ENCODE results near the gene ISCA1. TPM values are rescaled to one million over a fixed set of nuclear protein-coding genes. Genes with fewer than 3 reads are reported as not detected.

ISCA1 gene
- total RNA-seq, 6 donors from 2014 or later = 8.0 to 34.1 (median 19.3) TPM

DNA sequence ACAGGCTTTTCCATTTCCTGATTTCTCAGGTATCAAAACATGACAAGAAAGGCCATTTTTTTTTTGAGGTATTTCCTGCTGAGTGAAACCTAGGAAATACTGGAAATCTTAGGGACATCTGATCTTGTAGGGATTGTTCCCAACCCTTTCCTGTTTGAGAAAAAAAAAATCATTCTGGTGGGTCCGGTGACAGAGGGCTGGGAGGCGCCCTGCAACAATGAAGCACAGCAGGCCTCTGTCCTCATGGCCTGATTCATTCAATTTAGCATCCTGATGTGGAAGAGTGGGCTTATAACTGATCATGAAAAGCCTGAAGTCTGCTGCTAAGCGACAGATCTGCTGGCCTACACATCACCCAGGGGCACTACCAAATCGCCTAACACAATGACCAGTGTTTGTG, 19.8 kb downstream of the ISCA1 start:
- TF ChIP-seq POLR2A (IDR thresholded peaks at IDR 0.05) = no peak
- no peak for TF ChIP-seq CTCF (IDR thresholded peaks at IDR 0.05)
- no peak for TF ChIP-seq POLR2AphosphoS5 (IDR thresholded peaks at IDR 0.05)
- no peak for TF ChIP-seq EP300 (IDR thresholded peaks at IDR 0.05)
- no peak overlapping the region for H3K27ac ChIP-seq
- no peaks in the 10 kb centered on the region for H3K9me3 ChIP-seq
- no peak overlapping the region for H3K4me3 ChIP-seq
- 72 to 78% methylated on average over 4 of the region's 4 CpGs for WGBS, 2 donors
- H3K4me1 ChIP-seq = no peaks in the 10 kb centered on the region
- peaks cover 0 to 31% (median 14%) of the 10 kb centered on the region in 4 donors for H3K36me3 ChIP-seq
- DNase-seq = no peak
- ATAC-seq (ENCODE audit: low FRiP score in 2 of 2) = no peak
- H3K27me3 ChIP-seq = no peaks in the 10 kb centered on the region

GRCh38 chr9:86259557-86259956, 22.8 kb downstream of the ISCA1 start, which contains the start of gene C9orf153:
C9orf153 (minus strand) TSS chr9:86259657; CDS start chr9:86229603, 30,054 bp downstream.
- no peaks in the 10 kb centered on the region for H3K27me3 ChIP-seq
- H3K36me3 ChIP-seq = peaks cover 0 to 19% (median 14%) of the 10 kb centered on the region in 4 donors
- H3K9me3 ChIP-seq = no peaks in the 10 kb centered on the region
- no peak for TF ChIP-seq POLR2A (IDR thresholded peaks at IDR 0.05)
- no peak for TF ChIP-seq POLR2AphosphoS5 (IDR thresholded peaks at IDR 0.05)
- TF ChIP-seq CTCF (IDR thresholded peaks at IDR 0.05) = no peak
- TF ChIP-seq EP300 (IDR thresholded peaks at IDR 0.05) = no peak
- H3K4me3 ChIP-seq = no peak within 1 kb of the TSS
- 86 to 87% methylated on average over 8 of the region's 8 CpGs for WGBS, 2 donors
- ATAC-seq (ENCODE audit: low FRiP score in 2 of 2) (no peak), DNase-seq (no peak)
- H3K27ac ChIP-seq = no peak within 1 kb of the TSS
- no peaks in the 10 kb centered on the region for H3K4me1 ChIP-seq

DNA sequence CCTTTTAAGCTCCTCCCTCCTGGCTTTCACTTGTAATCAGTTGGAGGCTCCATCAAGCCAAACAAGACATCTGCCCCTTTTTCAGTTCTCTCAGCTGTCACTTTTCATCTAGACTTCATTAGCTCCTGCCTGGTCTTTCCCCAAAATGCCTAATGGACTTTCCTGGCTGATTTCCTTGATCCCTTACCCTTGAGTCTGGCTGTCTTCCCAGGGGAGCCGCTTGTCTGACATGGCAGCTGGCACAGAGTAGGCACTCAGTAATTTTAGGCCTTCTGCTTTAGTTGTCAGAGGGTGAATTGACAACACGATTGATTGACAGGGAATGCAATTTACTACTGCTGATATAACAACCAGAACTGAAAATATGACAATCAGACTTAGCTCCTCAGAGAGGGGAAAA, 24.9 kb downstream of the ISCA1 start:
- 82 to 84% methylated on average over 2 of the region's 2 CpGs for WGBS, 2 donors
- no peak for DNase-seq
- no peak for ATAC-seq (ENCODE audit: low FRiP score in 2 of 2)
- Histone ChIP-seq H3K36me3 (no peaks in the 10 kb centered on the region), H3K4me1 (no peaks in the 10 kb centered on the region), H3K9me3 (peaks cover 0 to 12% (median 2%) of the 10 kb centered on the region in 4 donors), H3K27ac (no peak overlapping the region), H3K4me3 (no peak overlapping the region), H3K27me3 (no peaks in the 10 kb centered on the region)
- TF ChIP-seq POLR2A (IDR thresholded peaks at IDR 0.05) = no peak
- TF ChIP-seq CTCF (IDR thresholded peaks at IDR 0.05) = no peak
- no peak for TF ChIP-seq POLR2AphosphoS5 (IDR thresholded peaks at IDR 0.05)
- no peak for TF ChIP-seq EP300 (IDR thresholded peaks at IDR 0.05)

DNA sequence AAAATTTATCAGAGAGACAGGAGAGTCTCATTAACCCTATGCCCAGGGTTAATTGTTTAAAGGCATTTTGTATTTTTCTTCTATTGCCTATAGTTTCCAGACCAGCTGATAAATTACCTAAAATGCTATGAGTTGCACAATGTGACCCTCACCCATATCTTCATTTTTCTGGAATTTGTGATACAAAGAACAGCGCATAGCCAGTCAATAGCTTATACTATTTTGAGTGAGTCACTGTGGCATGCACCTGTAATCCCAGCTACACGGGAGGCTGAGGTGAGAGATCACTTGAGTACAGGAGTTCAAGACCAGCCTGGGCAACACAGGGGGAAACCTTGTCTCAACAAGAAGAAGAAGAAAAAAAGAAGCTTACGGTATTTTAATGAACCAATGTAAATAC, 25.7 kb downstream of the ISCA1 start:
- DNase-seq (no peak), ATAC-seq (ENCODE audit: low FRiP score in 2 of 2) (no peak)
- H3K27ac ChIP-seq = no peak overlapping the region
- WGBS, 2 donors = 73 to 77% methylated on average over 3 of the region's 3 CpGs
- TF ChIP-seq POLR2AphosphoS5 (IDR thresholded peaks at IDR 0.05) = no peak
- no peak for TF ChIP-seq CTCF (IDR thresholded peaks at IDR 0.05)
- no peak for TF ChIP-seq EP300 (IDR thresholded peaks at IDR 0.05)
- TF ChIP-seq POLR2A (IDR thresholded peaks at IDR 0.05) = no peak
- H3K27me3 ChIP-seq = no peaks in the 10 kb centered on the region
- H3K4me1 ChIP-seq = no peaks in the 10 kb centered on the region
- H3K9me3 ChIP-seq = peaks cover 0 to 13% (median 2%) of the 10 kb centered on the region in 4 donors
- no peak overlapping the region for H3K4me3 ChIP-seq
- H3K36me3 ChIP-seq = no peaks in the 10 kb centered on the region

GRCh38 chr9:86253577-86253976, 28.8 kb downstream of the ISCA1 start:
- H3K36me3 ChIP-seq = no peaks in the 10 kb centered on the region
- WGBS, 2 donors = 94 to 97% methylated on average over 3 of the region's 3 CpGs
- DNase-seq (no peak), ATAC-seq (ENCODE audit: low FRiP score in 2 of 2) (no peak)
- no peaks in the 10 kb centered on the region for H3K27me3 ChIP-seq
- no peaks in the 10 kb centered on the region for H3K4me1 ChIP-seq
- peaks cover 0 to 13% (median 2%) of the 10 kb centered on the region in 4 donors for H3K9me3 ChIP-seq
- no peak for TF ChIP-seq EP300 (IDR thresholded peaks at IDR 0.05)
- no peak for TF ChIP-seq CTCF (IDR thresholded peaks at IDR 0.05)
- no peak for TF ChIP-seq POLR2AphosphoS5 (IDR thresholded peaks at IDR 0.05)
- TF ChIP-seq POLR2A (IDR thresholded peaks at IDR 0.05) = no peak
- no peak overlapping the region for H3K27ac ChIP-seq
- no peak overlapping the region for H3K4me3 ChIP-seq

All from upper lobe of left lung (tissue), 6 donors.